Esophagus (tissue), 2 donors: ENCODE data around the gene CASKIN2. TPM values are rescaled to one million over a fixed set of nuclear protein-coding genes. Genes with fewer than 3 reads are reported as not detected.
A peak's percentile ranks its signal among the peaks of the same experiment; 100 is the strongest.

ENCODE experiments used
- H3K27ac ChIP-seq, 2 donors: one replicate each; pipeline ENCODE4 v1.5.1; 2013; ENCODE audit warnings: low read depth in 2 of 2, mild to moderate bottlenecking in 2 of 2, inconsistent platforms in 1 of 2, low read length in 1 of 2, moderate library complexity in 1 of 2
- H3K27me3 ChIP-seq, 2 donors: one replicate each; pipeline ENCODE4 v1.6.1; 2013; ENCODE audit warnings: low read length in 2 of 2, control low read depth in 1 of 2, mild to moderate bottlenecking in 1 of 2; ENCODE audit not compliant: insufficient read depth in 2 of 2, control insufficient read depth in 1 of 2
- H3K36me3 ChIP-seq, 2 donors: one replicate each; pipeline ENCODE4 v1.6.1; 2013; ENCODE audit warnings: low read length in 1 of 2; ENCODE audit not compliant: control insufficient read depth in 2 of 2, insufficient read depth in 2 of 2
- H3K4me1 ChIP-seq, 2 donors: one replicate each; pipeline ENCODE4 v1.6.1; 2013; ENCODE audit warnings: low read length in 1 of 2; ENCODE audit not compliant: control insufficient read depth in 2 of 2, insufficient read depth in 2 of 2
- H3K4me3 ChIP-seq, 2 donors: one replicate each; pipeline ENCODE4 v1.5.1; 2013; ENCODE audit warnings: low read length in 2 of 2, mild to moderate bottlenecking in 2 of 2, low read depth in 1 of 2, moderate library complexity in 1 of 2
- H3K9me3 ChIP-seq, 2 donors: one replicate each; pipeline ENCODE4 v1.6.1; 2013; ENCODE audit warnings: mild to moderate bottlenecking in 2 of 2, low read depth in 1 of 2, low read length in 1 of 2, moderate library complexity in 1 of 2; ENCODE audit not compliant: control insufficient read depth in 2 of 2, insufficient read depth in 1 of 2
- WGBS, 2 donors: extraction: QIAGEN DNeasy Blood & Tissue Kit; methylation state at CpG; one replicate each; pipeline ENCODE4 v1.1.7; 2013; 5-methylcytosine and 5-hydroxymethylcytosine counted together
- polyA plus RNA-seq, 2 donors: library from polyadenylated mRNA; stranded (reverse); fragments of 200-250 nt; gene quantifications; one replicate each; pipeline ENCODE4 v1.2.3, GENCODE V29; 2013
- donor health status: healthy with polysubstance abuse.
- donor health status: Bipolar disorder and iron deficiency.

The CASKIN2 gene
- polyA plus RNA-seq, 2 donors, result 6.3 to 10.5 TPM

DNA sequence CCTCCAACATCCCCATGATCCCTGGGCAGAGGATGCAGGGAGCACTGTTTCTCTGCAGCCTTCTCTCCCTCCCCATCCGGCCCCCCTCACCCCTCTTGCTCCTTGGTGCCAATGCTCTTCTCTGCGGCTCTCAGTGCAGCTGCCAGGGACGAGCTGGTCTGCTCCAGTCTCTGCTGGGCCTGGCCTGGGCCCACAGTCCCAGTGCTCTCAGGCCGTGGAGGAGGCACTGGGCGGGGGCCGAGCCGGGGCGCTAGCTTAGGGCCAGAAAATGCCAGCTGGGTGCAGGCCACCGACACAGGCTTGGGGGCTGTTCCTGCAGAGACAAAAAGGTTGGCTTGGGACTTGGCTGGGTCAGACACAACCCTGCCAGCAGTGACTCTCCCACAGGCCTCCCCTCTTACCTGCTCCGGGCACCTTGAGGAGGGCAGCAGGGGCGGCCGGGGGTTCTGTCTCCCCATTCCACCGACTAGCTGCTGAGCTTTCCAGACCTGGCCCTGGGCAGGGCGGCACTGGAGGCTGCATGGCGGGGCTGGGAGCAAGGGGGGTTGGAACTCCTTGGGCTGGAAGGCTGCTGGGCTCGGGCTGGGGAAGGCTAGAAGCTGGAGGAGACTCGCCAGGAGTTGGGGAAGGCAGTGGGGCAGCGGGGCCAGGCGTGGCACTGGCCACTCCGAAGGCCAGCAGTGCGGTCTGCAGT lies 13.8 kb downstream of the CASKIN2 start:
- peaks cover 0 to 2% of the 10 kb centered on the region in 2 donors for H3K4me1 ChIP-seq
- no peaks in the 10 kb centered on the region for H3K9me3 ChIP-seq
- no peaks in the 10 kb centered on the region for H3K27me3 ChIP-seq
- H3K36me3 ChIP-seq, result peaks cover 4 to 50% of the 10 kb centered on the region in 2 donors
- 64% methylated on average over 20 to 21 of the region's 21 CpGs for WGBS, 2 donors
- no peak overlapping the region for H3K4me3 ChIP-seq
- peak overlapping the region in 1 of 2 donors; percentile 0 for H3K27ac ChIP-seq

DNA sequence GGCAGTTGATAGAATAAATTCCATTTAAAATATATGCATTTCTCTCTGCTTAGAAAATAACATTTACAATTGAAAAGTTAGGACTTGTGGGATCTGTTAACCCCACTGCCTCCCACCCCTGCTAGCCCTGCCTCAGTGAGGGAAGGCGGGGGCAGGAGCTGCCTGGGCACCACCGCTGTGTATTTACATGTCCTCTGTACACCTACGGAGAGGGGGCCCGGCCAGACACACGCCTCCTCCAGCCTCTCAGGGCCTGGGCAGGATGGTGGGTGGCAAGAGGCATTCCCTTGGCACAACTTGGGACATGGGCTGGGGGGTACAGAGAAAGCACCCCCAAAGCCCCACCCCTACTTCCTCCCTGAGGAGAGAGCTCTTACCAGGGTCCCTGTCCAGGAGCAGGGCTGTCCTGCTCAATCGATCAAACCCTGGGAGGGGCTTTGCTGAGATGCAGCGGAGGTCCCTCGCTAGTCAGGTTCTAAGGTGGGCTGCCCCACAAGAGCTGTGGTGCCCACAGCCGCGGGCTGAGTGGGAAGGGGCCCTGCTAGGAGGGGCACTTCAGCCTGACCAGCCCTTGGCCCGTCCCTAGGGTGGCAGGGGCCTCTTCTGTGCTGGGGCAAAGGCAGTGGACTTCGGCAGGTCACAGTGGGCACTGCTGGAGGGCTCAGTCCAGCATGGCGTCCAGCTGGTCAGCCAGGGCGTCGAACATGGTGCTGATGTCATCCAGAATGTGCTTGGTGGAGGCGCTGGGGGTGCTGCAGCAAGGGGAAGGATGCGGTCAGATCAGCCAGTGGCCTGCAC lies 14.7 kb downstream of the CASKIN2 start:
- Histone ChIP-seq H3K9me3 (no peaks in the 10 kb centered on the region), H3K4me3 (no peak overlapping the region), H3K36me3 (peaks cover 11 to 50% of the 10 kb centered on the region in 2 donors), H3K27ac (no peak overlapping the region), H3K4me1 (peaks cover 0 to 2% of the 10 kb centered on the region in 2 donors), H3K27me3 (no peaks in the 10 kb centered on the region)
- 80 to 82% methylated on average over 17 of the region's 17 CpGs for WGBS, 2 donors

GRCh38 chr17:75499313-75500022 lies 15.9 kb downstream of the CASKIN2 start:
- Histone ChIP-seq H3K9me3 (no peaks in the 10 kb centered on the region), H3K4me1 (peaks cover 0 to 2% of the 10 kb centered on the region in 2 donors), H3K36me3 (peaks cover 11 to 53% of the 10 kb centered on the region in 2 donors), H3K27ac (peak overlapping the region in 1 of 2 donors; percentile 22), H3K27me3 (no peaks in the 10 kb centered on the region), H3K4me3 (no peak overlapping the region)
- 50% methylated on average over 16 of the region's 16 CpGs for WGBS, 2 donors

GRCh38 chr17:75498726-75499213 lies 16.6 kb downstream of the CASKIN2 start:
- 62 to 70% methylated on average over 16 of the region's 16 CpGs for WGBS, 2 donors
- Histone ChIP-seq H3K27ac (peak overlapping the region in 1 of 2 donors; percentile 22), H3K4me3 (no peak overlapping the region), H3K9me3 (no peaks in the 10 kb centered on the region), H3K27me3 (no peaks in the 10 kb centered on the region), H3K36me3 (peaks cover 11 to 55% of the 10 kb centered on the region in 2 donors), H3K4me1 (peaks cover 0 to 2% of the 10 kb centered on the region in 2 donors)

DNA sequence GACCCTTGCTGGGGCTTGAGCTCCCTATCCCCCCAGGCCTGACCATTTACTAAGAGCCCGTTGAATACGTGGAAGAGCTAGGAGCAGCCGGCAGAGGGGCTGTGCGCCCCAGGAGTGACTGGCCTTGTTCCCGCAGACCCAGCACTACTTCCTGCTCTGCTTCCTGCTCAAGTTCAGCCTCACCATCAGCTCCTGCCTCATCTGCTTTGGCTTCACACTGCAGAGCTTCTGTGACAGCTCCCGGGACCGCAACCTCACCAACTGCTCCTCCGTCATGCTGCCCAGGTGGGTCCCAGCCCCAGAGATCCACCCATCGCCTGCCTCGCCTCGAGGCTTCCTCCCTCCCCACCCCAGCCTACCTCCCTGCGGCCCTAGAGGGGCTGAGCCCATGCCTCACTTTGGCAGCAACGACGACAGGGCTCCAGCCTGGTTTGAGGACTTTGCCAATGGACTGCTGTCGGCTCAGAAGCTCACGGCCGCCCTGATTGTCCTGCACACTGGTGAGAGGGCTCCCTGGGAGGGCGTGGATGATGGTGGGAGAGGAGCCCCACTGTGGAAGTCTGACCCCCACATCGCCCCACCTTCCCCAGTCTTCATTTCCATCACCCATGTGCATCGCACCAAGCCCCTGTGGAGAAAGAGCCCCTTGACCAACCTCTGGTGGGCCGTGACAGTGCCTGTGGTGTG lies 17.2 kb downstream of the CASKIN2 start:
- Histone ChIP-seq H3K27me3 (no peaks in the 10 kb centered on the region), H3K4me1 (peaks cover 0 to 2% of the 10 kb centered on the region in 2 donors), H3K9me3 (no peaks in the 10 kb centered on the region), H3K36me3 (peaks cover 11 to 57% of the 10 kb centered on the region in 2 donors), H3K27ac (peak overlapping the region in 1 of 2 donors; percentile 6), H3K4me3 (no peak overlapping the region)
- 77 to 82% methylated on average over 21 of the region's 21 CpGs for WGBS, 2 donors

DNA sequence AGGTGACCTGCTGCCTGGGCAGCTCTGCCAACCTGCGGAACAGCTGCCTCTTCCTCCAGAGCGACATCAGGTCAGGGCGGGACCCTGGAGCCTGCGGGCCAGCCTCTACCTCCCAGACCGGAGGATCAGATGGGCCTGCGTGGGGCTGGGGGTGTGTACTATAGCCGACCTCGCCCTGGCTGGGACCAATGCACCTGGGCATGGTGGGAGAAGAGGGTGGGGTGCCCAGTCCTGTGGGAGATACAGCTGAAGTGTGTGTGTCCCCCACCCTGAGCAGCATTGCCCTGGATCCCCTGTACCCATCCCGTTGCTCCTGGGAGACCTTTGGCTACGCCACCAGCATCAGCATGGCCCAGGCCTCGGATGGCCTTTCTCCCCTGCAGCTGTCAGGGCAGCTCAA lies 19.3 kb downstream of the CASKIN2 start:
- 91 to 93% methylated on average over 11 of the region's 11 CpGs for WGBS, 2 donors
- Histone ChIP-seq H3K27me3 (no peaks in the 10 kb centered on the region), H3K4me3 (no peak overlapping the region), H3K27ac (no peak overlapping the region), H3K36me3 (peaks cover 18 to 68% of the 10 kb centered on the region in 2 donors), H3K9me3 (no peaks in the 10 kb centered on the region), H3K4me1 (peaks cover 0 to 2% of the 10 kb centered on the region in 2 donors)

- Histone ChIP-seq H3K27me3 (no peaks in the 10 kb centered on the region), H3K36me3 (peaks cover 18 to 60% of the 10 kb centered on the region in 2 donors), H3K27ac (no peak overlapping the region), H3K9me3 (no peaks in the 10 kb centered on the region), H3K4me3 (no peak overlapping the region), H3K4me1 (peaks cover 0 to 2% of the 10 kb centered on the region in 2 donors)
- WGBS, 2 donors, result 80 to 84% methylated on average over 14 of the region's 14 CpGs
Observed at GRCh38 chr17:75494326-75494877, 20.9 kb downstream of the CASKIN2 start.

GRCh38 chr17:75493476-75494129 lies 21.7 kb downstream of the CASKIN2 start:
- WGBS, 2 donors, result 94 to 96% methylated on average over 22 to 23 of the region's 23 CpGs
- Histone ChIP-seq H3K36me3 (peaks cover 18 to 58% of the 10 kb centered on the region in 2 donors), H3K27me3 (no peaks in the 10 kb centered on the region), H3K4me3 (no peak overlapping the region), H3K9me3 (no peaks in the 10 kb centered on the region), H3K27ac (no peak overlapping the region), H3K4me1 (peaks cover 0 to 2% of the 10 kb centered on the region in 2 donors)
